GM12865 (cell line): ENCODE measurements around the gene ANAPC13.

Experiments used
- DNase-seq: peaks from one replicate; pipeline ENCODE4 v3.0.0; 2010; ENCODE audit warnings: low read depth
- H3K4me3 ChIP-seq: 2 replicates; pipeline ENCODE4 v1.5.1; 2011; ENCODE audit warnings: mild to moderate bottlenecking, low read depth, low read length, control low read depth
- CTCF ChIP-seq: IDR thresholded peaks from 2 replicates; pipeline ENCODE4 v1.5.1; 2011; ENCODE audit warnings: low read length, control low read depth, low read depth, inconsistent platforms; ENCODE audit not compliant: insufficient read depth; ENCODE audit errors: missing control alignments

The ANAPC13 gene

GRCh38 chr3:134525293-134525692 is 39.5 kb upstream of the ANAPC13 start:
- no peak for TF ChIP-seq CTCF
- H3K4me3 ChIP-seq: no peak overlapping the region
- no peak for DNase-seq

GRCh38 chr3:134522541-134522940 is 36.8 kb upstream of the ANAPC13 start:
- DNase-seq: no peak
- H3K4me3 ChIP-seq: no peak overlapping the region
- no peak for TF ChIP-seq CTCF

DNA sequence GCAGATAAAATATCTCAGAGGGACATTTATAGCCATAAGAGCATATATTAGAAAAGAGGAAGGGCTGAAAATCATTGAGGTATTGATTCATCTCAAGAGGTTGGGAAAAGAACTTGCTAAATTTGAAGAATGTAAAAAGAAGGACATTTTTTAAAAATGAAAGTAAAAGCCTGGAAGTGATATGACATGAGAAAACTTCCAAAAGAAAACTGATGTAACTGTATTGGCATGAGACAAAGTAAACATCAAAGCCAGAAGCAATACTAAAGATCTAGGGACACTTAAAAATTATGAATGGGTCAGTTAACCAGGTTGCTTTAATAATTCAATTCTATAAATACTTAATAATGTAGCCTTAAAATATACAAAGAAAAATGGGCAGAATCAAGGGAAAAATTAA is 32.0 kb upstream of the ANAPC13 start:
- no peak for DNase-seq
- TF ChIP-seq CTCF: no peak
- H3K4me3 ChIP-seq: no peak overlapping the region

- TF ChIP-seq CTCF: no peak
- DNase-seq: no peak
- H3K4me3 ChIP-seq: no peak overlapping the region
Observed at GRCh38 chr3:134516905-134517304, 31.1 kb upstream of the ANAPC13 start.

DNA sequence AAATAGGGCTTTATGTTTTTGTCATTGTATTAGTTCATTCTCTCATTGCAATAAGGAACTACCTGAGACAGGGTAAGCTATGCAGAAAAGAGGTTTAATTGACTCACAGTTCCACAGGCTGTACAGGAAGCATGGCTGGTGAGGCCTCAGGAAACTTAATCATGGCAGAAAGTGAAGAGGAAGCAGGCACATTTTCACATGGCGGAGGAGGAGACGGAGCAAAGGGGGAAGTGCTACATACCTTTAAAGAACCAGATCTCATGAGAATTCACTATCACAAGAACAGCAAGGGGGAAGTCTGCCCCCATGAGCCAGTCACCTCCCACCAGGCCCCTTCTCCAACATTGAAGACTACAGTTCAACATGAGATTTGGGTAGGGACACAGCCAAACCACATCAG is 25.7 kb upstream of the ANAPC13 start:
- H3K4me3 ChIP-seq: no peak overlapping the region
- DNase-seq: no peak
- no peak for TF ChIP-seq CTCF

DNA sequence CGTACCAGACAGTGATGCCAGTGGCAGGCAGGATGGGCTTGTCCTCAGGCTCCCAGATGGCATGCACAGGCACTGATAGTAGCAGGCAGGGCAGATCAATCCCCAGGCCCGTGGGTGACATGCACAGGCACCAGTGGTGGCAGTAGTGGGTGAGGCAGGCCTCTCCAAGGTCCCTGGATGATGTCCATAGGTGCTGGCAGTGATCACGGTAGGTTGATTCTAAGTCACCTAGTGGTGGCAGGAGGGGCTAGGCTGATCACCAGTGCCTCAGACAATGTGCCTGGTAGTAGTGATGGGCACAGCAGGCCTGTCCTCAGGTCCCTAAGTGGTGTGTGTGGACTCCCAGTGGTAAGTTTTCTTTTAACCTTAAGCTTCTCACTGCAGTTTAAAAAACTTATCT is 19.7 kb upstream of the ANAPC13 start:
- no peak overlapping the region for H3K4me3 ChIP-seq
- no peak for TF ChIP-seq CTCF
- no peak for DNase-seq

- H3K4me3 ChIP-seq: no peak overlapping the region
- no peak for DNase-seq
- TF ChIP-seq CTCF: no peak
Observed at GRCh38 chr3:134504132-134504531, 18.3 kb upstream of the ANAPC13 start.
